ENCODE data around the gene POLR1A.

POLR1A gene

GRCh38 chr2:86123328-86123925 lies 17.7 kb upstream of the POLR1A start:
- Mint-ChIP-seq H3K27ac (no peak overlapping the region), H3K36me3 (ENCODE audit: low read depth) (peaks cover 64% of the 10 kb centered on the region), H3K9me3 (no peaks in the 10 kb centered on the region), H3K4me1 (ENCODE audit: low read depth) (no peaks in the 10 kb centered on the region), H3K27me3 (ENCODE audit: low read depth) (no peaks in the 10 kb centered on the region), H3K4me3 (no peak overlapping the region)

GRCh38 chr2:86118130-86118529 lies 12.4 kb upstream of the POLR1A start:
- H3K4me3 Mint-ChIP-seq: no peak overlapping the region

GRCh38 chr2:86107031-86107430 lies 1.3 kb upstream of the POLR1A start:
- H3K27ac Mint-ChIP-seq: peak overlapping the region; percentile 99
- H3K9me3 Mint-ChIP-seq: peaks cover 5% of the 10 kb centered on the region
- no peaks in the 10 kb centered on the region for H3K27me3 Mint-ChIP-seq (ENCODE audit: low read depth)
- H3K4me1 Mint-ChIP-seq (ENCODE audit: low read depth): peaks cover 48% of the 10 kb centered on the region
- H3K36me3 Mint-ChIP-seq (ENCODE audit: low read depth): peaks cover 34% of the 10 kb centered on the region
- peak overlapping the region; percentile 90 for H3K4me3 Mint-ChIP-seq

More at GRCh38 chr2:86118130-86118529, 12.4 kb upstream of the POLR1A start:
- Mint-ChIP-seq H3K36me3 (ENCODE audit: low read depth) (peaks cover 62% of the 10 kb centered on the region), H3K27ac (no peak overlapping the region), H3K27me3 (ENCODE audit: low read depth) (no peaks in the 10 kb centered on the region), H3K9me3 (no peaks in the 10 kb centered on the region), H3K4me1 (ENCODE audit: low read depth) (peaks cover 5% of the 10 kb centered on the region)

- H3K4me3 Mint-ChIP-seq: peak within 1 kb of the TSS; percentile 90
- H3K36me3 Mint-ChIP-seq (ENCODE audit: low read depth): peaks cover 38% of the 10 kb centered on the region
- H3K4me1 Mint-ChIP-seq (ENCODE audit: low read depth): peaks cover 51% of the 10 kb centered on the region
Observed at GRCh38 chr2:86105969-86106945, 571 bp upstream of the POLR1A start, which contains the start of gene PTCD3. TSS of gene PTCD3 (plus strand) at chr2:86106235. CDS start at chr2:86106248, 13 bp downstream.

GRCh38 chr2:86102157-86102556 lies 3.5 kb downstream of the POLR1A start:
- Mint-ChIP-seq H3K36me3 (ENCODE audit: low read depth) (peaks cover 36% of the 10 kb centered on the region), H3K9me3 (peaks cover 5% of the 10 kb centered on the region), H3K4me3 (no peak overlapping the region), H3K27ac (no peak overlapping the region), H3K27me3 (ENCODE audit: low read depth) (no peaks in the 10 kb centered on the region), H3K4me1 (ENCODE audit: low read depth) (peaks cover 34% of the 10 kb centered on the region)

More at GRCh38 chr2:86105969-86106945, 571 bp upstream of the POLR1A start, which contains the start of gene PTCD3:
- peak within 1 kb of the TSS; percentile 99 for H3K27ac Mint-ChIP-seq
- H3K9me3 Mint-ChIP-seq: peaks cover 5% of the 10 kb centered on the region
- no peaks in the 10 kb centered on the region for H3K27me3 Mint-ChIP-seq (ENCODE audit: low read depth)

GRCh38 chr2:86097913-86098312 lies 7.8 kb downstream of the POLR1A start:
- H3K27me3 Mint-ChIP-seq (ENCODE audit: low read depth): no peaks in the 10 kb centered on the region
- H3K4me3 Mint-ChIP-seq: no peak overlapping the region
- H3K36me3 Mint-ChIP-seq (ENCODE audit: low read depth): peaks cover 31% of the 10 kb centered on the region
- H3K9me3 Mint-ChIP-seq: peaks cover 5% of the 10 kb centered on the region
- H3K27ac Mint-ChIP-seq: no peak overlapping the region
- H3K4me1 Mint-ChIP-seq (ENCODE audit: low read depth): peaks cover 12% of the 10 kb centered on the region

- H3K4me1 Mint-ChIP-seq (ENCODE audit: low read depth): peaks cover 7% of the 10 kb centered on the region
- no peak overlapping the region for H3K4me3 Mint-ChIP-seq
- H3K9me3 Mint-ChIP-seq: peaks cover 2% of the 10 kb centered on the region
- no peaks in the 10 kb centered on the region for H3K27me3 Mint-ChIP-seq (ENCODE audit: low read depth)
- H3K36me3 Mint-ChIP-seq (ENCODE audit: low read depth): peaks cover 25% of the 10 kb centered on the region
- H3K27ac Mint-ChIP-seq: no peak overlapping the region
Observed at GRCh38 chr2:86097114-86097896, 8.4 kb downstream of the POLR1A start.

- H3K27me3 Mint-ChIP-seq (ENCODE audit: low read depth): no peaks in the 10 kb centered on the region
- H3K36me3 Mint-ChIP-seq (ENCODE audit: low read depth): peaks cover 25% of the 10 kb centered on the region
- H3K4me1 Mint-ChIP-seq (ENCODE audit: low read depth): peaks cover 2% of the 10 kb centered on the region
- no peak overlapping the region for H3K4me3 Mint-ChIP-seq
- H3K9me3 Mint-ChIP-seq: no peaks in the 10 kb centered on the region
- H3K27ac Mint-ChIP-seq: no peak overlapping the region
Observed at GRCh38 chr2:86094229-86094628, 11.5 kb downstream of the POLR1A start.

GRCh38 chr2:86087936-86088850 lies 17.5 kb downstream of the POLR1A start:
- no peaks in the 10 kb centered on the region for H3K9me3 Mint-ChIP-seq
- no peak overlapping the region for H3K27ac Mint-ChIP-seq
- no peaks in the 10 kb centered on the region for H3K27me3 Mint-ChIP-seq (ENCODE audit: low read depth)
- H3K4me1 Mint-ChIP-seq (ENCODE audit: low read depth): no peaks in the 10 kb centered on the region
- no peak overlapping the region for H3K4me3 Mint-ChIP-seq
- peaks cover 19% of the 10 kb centered on the region for H3K36me3 Mint-ChIP-seq (ENCODE audit: low read depth)

- Mint-ChIP-seq H3K4me3 (no peak overlapping the region), H3K4me1 (ENCODE audit: low read depth) (peaks cover 32% of the 10 kb centered on the region), H3K27ac (no peak overlapping the region), H3K27me3 (ENCODE audit: low read depth) (no peaks in the 10 kb centered on the region), H3K9me3 (no peaks in the 10 kb centered on the region), H3K36me3 (ENCODE audit: low read depth) (peaks cover 22% of the 10 kb centered on the region)
Observed at GRCh38 chr2:86082756-86083155, 22.9 kb downstream of the POLR1A start.

- Mint-ChIP-seq H3K9me3 (no peaks in the 10 kb centered on the region), H3K4me3 (no peak overlapping the region), H3K27me3 (ENCODE audit: low read depth) (no peaks in the 10 kb centered on the region), H3K36me3 (ENCODE audit: low read depth) (peaks cover 31% of the 10 kb centered on the region), H3K4me1 (ENCODE audit: low read depth) (peaks cover 42% of the 10 kb centered on the region), H3K27ac (no peak overlapping the region)
Observed at GRCh38 chr2:86081724-86082123, 24.0 kb downstream of the POLR1A start.

GRCh38 chr2:86079981-86080911 lies 25.4 kb downstream of the POLR1A start:
- no peaks in the 10 kb centered on the region for H3K27me3 Mint-ChIP-seq (ENCODE audit: low read depth)
- peak overlapping the region; percentile 87 for H3K27ac Mint-ChIP-seq
- peak overlapping the region; percentile 33 for H3K4me3 Mint-ChIP-seq
- peaks cover 48% of the 10 kb centered on the region for H3K4me1 Mint-ChIP-seq (ENCODE audit: low read depth)
- peaks cover 32% of the 10 kb centered on the region for H3K36me3 Mint-ChIP-seq (ENCODE audit: low read depth)
- H3K9me3 Mint-ChIP-seq: no peaks in the 10 kb centered on the region

Data from T-helper 1 cell treated with Interleukin-12 subunit alpha and Interleukin-12 subunit beta and Interleukin-4 antibody, amounts not matched to agents 30 μg/mL and 1 μg/mL, for 36 hours (primary cell).